Inflammatory macrophage (primary cell): ENCODE data around the gene MINDY1.

Experiments
- DNase-seq, 2 donors: peaks; one replicate each; pipeline ENCODE4 v3.0.0-alpha.2; 2020 to 2022

Gene MINDY1

GRCh38 chr1:150964164-150964489 lies 42.6 kb downstream of the MINDY1 start:
- no peak for DNase-seq

DNA sequence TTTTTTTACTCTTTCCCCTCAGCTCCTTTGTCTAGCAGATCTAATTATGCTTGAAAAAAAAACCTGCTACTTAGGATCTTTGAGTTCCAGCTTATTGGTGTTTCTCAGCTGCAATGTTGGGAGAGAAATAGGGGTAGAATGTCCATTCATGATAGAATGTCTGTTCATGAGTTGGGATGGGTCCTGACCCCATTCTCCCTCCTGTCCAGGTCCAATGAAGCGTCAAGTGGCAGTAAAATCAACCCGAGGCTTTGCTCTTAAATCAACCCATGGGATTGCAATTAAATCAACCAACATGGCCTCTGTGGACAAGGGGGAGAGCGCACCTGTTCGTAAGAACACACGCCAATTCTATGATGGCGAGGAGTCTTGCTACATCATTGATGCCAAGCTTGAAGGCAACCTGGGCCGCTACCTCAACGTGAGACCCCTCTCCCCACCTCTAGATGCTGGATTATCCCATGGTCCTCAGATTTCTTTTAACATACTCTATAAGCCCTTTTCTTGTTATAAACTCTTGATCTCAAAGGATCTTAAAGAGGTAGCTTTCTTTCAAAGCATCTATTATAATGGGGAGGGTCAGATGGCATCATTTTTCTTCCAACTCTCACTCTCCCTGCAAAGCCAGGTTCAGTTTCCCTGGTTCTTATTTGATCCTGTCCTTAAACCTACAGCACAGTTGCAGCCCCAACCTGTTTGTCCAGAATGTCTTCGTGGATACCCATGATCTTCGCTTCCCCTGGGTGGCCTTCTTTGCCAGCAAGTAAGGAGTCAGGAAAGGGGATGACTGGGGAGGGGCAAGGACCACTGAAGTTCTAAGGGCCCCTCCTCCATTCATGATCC lies 43.2 kb downstream of the MINDY1 start:
- no peak for DNase-seq

DNA sequence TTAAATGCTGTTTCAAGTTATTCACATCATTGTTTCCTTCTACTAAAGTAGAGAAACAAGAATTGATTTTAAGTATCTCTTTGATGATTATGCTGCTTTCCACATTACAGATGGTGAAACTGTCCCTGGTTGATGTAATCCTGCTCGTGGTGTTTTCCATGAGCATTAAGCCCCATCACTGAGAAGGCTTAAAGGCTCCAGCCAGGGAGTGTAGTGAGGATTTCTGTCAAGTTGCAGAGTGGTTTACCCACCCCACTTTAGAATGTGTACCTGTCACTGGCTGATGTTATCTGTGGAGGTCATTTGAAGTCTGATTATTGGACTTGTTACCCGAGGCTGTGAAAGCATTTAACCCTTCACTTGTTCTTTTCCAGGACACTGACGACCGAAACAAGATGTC lies 44.9 kb downstream of the MINDY1 start:
- DNase-seq = no peak

DNA sequence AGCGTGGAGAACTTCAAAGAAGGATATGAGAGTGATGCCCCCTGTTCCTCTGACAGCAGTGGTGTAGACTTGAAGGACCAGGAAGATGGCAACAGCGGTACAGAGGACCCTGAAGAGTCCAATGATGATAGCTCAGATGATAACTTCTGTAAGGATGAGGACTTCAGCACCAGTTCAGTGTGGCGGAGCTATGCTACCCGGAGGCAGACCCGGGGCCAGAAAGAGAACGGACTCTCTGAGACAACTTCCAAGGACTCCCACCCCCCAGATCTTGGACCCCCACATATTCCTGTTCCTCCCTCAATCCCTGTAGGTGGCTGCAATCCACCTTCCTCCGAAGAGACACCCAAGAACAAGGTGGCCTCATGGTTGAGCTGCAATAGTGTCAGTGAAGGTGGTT lies 46.1 kb downstream of the MINDY1 start:
- DNase-seq = no peak

GRCh38 chr1:150957666-150958065 lies 49.0 kb downstream of the MINDY1 start:
- DNase-seq = no peak

DNA sequence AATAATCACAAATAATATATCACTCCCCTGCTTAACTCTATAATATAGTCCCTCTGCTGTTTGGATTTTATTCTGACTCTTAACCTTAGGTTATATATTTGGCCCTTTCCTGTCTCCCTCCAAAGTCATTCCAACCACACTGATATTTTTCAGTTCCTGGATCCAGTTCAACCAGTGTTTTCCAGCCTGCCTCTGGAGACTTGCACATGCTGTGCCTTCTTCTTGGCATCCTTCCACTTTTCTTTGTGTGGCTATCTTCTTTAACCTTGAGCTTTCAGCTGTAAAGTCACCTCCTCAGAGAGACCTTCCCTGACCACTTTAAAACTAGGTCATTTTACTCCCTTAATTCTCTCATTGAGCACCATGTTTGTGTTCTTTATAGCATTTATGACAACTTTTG lies 51.4 kb downstream of the MINDY1 start:
- DNase-seq = no peak

- DNase-seq = no peak
These were observed 52.0 kb downstream of the MINDY1 start for GRCh38 chr1:150954708-150955107.
